HG03108 (cell line): ENCODE results near the gene JSRP1.
A peak's percentile ranks its signal among the peaks of the same experiment; 100 is the strongest.

Experiments
- ATAC-seq: cut with Tn5 transposase; IDR thresholded peaks from one replicate; pipeline ENCODE4 v1.9.1; 2021; ENCODE audit warnings: moderate library complexity; ENCODE audit not compliant: unreplicated experiment

JSRP1 gene

DNA sequence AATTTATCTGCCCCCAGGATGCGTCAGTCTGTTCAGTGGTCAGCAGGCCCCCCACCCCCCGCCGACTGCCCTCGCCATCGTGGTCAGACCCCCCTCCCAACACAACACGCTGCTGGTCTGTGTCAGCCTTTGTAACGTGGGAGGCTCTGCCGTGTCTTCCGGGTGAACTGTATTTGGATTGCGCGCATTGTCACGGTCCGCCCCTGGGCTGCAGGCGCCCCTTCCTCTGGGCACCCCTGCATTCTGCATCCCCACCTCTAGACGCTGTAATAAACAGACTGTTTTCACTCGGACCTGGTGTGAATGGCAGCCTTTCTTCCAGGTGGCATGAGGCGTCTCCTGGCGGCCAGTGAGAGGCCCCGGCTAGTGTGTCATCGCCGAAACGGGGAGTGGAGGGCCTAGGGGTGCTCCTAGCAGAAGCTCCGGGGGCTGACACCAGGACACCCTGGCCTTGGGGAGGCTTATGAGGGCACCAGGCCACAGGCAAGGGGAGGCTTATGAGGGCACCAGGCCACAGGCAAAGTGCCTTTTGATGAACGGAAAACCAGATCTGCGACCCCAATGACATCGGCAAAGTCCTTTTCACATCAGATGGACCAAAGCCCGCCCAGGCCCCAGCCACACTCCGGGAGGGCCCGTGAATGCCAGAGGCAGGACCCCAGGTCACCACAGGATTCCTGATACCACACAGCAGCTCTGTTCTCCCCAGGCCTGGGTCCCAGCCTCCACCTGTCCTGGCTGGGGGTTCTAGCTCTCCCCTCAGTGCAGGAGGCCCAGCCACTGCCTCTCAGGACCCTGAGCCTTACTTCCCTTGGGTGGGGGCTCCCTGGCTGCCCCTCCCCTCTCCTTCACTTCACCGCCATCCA, 23.7 kb downstream of the JSRP1 start:
- ATAC-seq, result no peak

DNA sequence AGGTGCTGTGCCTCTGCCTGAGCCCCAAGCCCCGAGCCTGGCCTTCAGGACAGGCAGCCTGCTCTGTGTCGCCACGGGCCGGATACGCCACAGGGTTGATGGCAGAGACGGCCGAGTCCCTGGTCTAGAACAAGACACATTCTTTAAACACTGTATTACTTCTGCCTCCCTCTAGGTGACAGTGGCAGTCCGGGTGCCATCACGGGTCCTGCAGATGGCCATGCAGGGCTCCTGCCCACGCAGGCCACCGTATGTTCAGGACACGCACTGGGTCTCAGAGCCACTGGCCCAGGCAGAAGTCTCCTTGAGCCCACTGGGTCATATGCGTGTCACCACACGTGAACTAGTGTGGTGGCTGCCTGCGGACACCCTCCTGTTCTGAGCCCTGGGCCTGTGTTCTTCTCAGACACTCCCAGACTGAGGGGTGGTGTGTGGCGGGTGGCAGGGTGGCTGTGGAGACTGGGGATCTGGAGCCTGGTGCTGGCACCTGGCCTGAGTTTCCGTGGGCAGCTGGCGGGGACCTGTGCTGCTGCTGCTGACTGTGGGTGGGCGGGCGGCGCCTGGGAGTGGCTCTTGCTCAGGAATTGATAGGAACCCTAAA, 24.5 kb downstream of the JSRP1 start:
- ATAC-seq, result no peak

DNA sequence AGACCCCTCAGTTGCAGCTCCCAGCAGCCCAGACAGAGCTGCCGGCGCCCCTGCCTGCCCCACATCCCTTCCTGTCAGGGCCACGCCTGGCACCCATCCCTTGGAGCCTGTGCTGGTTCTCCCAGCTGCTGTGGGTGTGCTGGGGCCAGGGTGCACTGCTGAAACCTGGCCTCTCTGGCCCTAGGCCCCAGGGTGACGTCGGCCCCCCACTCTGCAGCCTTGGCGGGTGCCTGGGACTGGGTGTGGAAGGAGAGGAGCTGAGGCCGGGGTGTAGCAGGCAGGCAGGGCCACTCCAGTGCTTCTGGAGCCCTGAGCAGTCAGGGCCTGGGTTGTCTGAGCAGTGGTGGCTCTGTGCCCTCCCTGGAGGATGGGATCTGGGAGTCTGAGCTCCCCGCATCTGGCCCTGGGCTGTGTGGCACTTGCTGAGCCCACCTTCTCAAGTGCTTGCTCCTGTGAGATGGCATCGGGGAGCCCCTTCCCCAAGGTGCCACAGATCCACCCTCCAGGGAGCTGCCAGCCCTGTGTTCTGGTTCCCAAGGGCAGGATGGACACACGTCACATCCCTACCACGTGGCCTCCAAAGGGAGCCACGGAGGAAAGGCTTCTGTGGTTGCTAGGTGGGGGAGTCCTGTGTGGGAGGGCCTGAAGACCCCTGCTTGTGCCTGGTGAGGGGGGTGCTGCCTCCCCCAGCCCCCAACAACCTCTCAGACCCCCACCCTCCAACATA, 25.2 kb downstream of the JSRP1 start:
- ATAC-seq, result no peak

DNA sequence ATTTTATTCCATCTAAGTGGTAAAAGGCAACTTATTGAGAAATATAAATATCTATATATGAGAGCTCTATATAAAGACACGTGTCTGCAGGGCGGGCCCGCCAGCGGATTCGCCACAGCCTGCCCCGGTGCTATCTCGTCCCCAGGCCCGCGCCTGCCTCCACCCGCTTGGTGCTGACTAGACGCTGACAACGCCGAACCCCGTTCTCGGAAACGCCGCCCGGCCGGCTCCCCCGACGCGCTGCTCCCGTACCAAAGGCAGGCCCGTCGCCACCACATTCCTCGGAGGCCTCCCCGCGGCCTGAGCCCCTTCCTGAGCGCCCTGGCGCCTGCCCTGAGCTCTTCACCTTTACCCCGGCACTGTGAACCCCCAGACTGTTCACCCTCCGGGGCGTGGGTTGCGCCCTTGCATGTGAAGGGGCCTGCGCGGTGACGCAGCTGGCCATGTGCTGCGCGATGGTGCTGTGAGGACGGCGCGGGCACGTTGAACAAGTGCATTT, 26.1 kb downstream of the JSRP1 start:
- no peak for ATAC-seq

DNA sequence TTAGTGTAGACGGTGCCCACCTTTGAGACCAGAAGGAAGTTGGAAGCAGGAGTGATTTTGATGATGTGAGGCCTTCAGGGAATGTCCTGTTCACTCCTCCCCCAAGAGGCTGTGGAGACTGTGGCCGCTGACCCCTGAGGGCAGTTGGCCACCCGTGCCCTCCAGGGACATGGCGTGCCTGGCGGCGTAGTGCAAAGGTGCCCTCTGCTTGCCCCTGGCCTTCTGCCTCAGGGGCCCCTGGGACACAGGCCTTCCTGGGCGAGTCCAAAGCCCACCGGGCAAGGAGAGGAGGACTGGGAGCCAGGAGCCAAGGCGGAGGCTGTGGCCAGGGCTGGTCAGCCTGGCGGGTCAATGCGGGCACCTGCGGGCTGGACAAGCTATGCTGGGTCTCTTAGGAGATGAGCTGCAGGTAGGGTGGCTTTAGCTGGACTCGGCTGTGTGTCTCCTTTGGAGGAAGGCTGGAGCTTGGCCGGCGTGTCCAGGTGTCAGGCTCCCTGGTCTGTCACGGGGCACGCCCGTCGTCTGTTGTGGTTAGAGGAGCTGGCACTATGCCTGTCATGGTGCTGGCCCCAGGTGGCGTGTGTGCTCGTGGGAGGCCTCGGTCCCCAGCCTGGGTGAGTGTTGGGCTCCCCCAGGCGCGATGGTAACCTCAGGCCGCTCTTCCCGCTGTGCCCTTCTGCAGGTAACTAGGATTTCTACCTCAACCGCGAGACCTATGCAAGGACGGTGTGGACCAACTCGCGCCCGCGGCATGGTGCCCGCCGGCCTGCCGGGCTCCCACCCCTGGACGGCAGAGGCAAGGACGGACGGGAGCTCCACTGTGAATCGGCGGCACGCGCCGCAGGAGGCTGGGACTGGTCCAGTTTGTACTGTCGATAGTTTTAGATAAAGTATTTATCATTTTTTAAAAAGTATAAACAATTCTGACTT, 26.8 kb downstream of the JSRP1 start:
- no peak for ATAC-seq

DNA sequence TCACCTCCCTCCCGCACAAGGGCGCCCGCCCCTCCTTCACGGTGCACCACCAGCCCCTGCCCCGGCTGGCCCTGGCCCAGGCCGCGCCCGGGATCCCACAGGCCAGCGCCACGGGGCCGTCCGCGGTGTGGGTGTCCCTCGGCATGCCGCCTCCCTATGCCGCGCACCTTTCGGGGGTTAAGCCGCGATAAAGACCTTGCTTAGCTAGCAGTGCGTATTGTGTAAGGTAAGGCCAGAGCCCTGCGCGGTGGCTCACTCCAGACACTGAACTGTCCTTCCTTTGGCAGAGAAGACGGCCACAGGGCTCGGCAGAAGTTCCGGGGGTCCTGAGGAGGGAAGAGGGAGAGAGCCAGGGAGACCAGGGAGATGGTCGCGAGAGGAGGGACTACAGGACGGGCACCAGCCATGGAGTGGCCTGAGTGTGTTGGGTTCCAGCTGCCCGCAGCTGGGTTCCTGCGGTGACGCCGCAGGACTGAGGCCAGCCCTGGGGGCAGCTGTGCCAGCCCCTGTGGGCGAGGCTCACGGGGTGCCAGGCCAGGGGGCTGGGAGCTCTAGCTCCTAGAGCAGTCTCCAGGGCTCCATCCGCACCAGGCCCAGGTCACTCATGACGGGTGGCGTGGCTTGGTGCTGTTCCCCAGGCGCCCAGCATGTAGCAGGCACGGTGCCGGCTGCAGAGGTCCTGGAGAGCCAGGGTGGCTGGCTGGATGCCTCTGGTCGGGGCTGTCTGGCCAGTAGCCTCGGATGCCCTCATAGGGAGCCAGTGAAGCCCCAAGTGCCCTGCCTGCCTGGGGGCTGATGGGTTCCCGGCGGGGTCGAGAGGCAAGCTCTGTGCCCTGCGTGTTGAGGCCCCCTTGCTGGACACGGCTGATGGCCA, 27.8 kb downstream of the JSRP1 start:
- ATAC-seq, result no peak

DNA sequence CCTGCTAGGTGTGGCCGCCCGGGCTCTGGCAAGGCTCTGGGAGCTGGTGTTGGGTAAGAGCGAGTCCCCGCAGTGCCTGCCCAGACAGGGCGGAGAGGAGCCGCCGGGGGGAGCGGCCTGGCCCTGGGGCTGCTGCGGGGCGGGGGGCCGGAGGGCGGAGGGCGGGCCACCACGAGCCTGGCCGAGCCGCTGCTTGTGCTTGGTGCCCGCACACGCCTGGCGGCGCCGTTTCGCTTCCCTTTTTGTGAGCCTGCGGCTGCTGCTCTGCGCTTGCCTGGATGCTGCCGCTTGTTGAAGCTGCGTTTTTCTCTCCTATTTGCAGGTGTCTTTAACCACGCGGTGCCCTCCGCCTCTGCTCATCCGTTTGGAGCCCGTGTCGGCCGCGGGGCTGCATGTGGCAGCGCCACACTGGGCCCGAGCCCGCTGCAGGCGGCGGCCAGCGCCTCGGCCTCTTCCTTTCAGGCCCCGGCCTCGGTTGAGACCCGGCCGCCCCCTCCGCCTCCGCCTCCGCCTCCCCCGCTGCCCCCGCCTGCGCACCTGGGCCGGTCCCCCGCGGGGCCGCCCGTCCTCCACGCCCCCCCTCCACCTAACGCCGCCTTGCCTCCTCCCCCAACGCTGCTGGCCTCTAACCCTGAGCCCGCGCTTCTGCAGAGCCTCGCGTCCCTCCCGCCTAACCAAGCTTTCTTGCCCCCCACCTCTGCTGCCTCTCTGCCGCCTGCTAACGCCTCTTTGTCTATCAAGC, 28.6 kb downstream of the JSRP1 start:
- no peak for ATAC-seq

DNA sequence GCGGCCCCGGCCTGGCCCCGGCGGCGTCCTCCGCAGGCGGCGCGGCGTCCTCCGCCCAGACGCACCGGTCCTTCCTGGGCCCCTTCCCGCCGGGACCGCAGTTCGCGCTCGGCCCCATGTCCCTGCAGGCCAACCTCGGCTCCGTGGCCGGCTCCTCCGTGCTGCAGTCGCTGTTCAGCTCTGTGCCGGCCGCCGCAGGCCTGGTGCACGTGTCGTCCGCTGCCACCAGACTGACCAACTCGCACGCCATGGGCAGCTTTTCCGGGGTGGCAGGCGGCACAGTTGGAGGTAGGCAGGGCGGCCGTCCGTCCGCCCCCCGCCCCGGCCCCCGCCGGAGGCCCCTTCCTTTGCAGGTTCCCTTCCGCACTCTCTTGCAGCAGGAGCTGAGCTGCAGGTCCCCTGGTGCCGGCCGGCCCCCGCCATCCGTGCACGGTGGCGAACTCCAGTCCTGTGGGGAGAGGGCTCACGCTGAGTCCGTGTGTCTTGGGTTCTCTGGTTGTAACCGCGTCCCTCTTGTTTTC, 29.3 kb downstream of the JSRP1 start:
- ATAC-seq, result no peak

DNA sequence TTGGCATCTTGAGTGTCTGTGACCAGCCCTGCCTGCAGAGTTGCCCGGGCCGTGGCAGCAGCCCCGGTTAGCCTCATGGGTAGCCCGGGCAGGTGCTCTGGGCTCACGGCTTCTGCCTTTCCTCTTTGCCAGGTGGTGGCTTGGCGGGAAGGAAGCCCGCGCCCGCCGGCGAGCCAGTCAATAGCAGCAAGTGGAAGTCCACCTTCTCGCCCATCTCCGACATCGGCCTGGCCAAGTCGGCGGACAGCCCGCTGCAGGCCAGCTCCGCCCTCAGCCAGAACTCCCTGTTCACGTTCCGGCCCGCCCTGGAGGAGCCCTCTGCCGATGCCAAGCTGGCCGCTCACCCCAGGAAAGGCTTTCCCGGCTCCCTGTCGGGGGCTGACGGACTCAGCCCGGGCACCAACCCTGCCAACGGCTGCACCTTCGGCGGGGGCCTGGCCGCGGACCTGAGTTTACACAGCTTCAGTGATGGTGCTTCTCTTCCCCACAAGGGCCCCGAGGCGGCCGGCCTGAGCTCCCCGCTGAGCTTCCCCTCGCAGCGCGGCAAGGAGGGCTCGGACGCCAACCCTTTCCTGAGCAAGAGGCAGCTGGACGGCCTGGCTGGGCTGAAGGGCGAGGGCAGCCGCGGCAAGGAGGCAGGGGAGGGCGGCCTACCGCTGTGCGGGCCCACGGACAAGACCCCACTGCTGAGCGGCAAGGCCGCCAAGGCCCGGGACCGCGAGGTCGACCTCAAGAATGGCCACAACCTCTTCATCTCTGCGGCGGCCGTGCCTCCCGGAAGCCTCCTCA, 30.0 kb downstream of the JSRP1 start:
- no peak for ATAC-seq

DNA sequence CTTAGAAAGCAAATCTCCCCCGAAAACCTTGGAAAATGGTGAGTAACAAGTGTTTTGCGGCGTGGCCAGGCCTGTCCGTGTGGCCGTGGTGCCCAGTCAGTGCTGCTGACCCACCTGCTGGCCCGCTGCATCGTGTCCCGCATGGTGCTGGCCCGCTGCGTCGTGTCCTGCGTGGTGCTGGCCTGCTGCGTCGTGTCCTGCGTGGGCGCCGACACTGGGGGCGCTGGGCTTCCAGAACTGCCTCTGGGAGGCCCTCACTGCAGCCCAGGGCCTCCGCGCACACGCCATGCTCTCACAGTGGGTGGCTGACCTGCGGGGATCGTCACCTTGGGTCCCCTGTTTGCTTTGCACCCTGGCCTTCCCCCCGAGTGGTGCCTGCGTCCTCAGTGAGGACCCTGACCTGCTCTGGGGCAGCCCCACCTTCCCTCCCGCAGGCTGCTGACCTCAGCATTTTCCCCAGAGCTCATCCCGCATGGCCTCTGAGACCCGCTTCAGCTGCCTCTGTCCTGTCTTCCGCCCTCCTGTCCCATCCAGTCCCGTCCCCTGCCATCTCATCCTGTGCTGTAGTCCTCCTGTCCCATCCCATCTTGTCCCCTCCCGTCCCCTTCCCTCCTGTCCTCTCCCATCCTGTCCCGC, 30.7 kb downstream of the JSRP1 start:
- ATAC-seq, result no peak

DNA sequence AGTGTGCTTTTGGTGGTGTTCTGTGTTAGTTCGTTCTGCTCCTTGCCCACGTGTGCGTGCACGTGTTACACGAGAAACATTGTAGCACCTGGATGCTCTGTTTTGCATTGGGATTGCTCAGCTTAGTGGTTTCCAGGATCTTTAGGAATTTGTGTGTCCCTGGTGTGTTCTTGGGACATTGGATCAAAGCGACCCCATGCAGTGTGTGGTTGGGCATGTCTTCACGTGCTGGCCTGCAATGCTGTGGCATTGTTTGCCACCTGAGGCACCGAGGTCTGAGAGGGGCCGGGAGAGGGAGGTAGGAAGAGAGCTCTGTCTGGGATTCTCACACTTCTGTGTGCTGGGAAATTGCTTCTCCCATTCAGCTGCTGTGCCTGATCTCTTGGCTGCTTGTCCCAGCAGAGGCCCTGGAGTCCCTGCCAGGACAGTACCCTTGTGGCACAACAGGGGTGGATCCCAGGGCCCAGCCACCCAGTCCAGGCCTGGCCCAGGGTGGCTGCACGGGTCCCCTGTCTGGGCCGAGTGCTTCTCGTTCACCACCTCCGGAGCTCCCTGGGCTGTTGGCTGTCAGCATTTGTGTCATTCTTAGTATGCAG, 31.4 kb downstream of the JSRP1 start:
- no peak for ATAC-seq

DNA sequence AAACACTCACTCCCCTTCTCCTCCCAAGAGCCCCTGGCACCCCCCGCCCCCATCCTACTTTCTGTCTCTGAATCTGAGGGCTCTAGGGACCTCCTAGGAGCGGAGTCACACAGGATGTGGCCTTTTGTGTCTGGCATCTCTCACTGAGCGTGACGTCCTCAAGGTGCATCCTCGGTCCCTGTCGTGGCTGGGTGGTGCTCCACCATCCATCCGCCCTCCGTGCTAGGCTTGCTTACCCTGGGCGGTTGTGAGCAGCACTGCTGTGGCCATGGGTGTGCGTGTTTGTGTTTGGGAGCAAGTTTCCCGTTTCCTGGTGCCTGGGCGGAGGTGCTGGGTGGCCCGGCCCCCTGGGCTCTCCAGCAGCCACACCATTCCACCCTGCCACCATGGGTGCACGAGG, 32.3 kb downstream of the JSRP1 start:
- ATAC-seq, result peak; percentile 47

DNA sequence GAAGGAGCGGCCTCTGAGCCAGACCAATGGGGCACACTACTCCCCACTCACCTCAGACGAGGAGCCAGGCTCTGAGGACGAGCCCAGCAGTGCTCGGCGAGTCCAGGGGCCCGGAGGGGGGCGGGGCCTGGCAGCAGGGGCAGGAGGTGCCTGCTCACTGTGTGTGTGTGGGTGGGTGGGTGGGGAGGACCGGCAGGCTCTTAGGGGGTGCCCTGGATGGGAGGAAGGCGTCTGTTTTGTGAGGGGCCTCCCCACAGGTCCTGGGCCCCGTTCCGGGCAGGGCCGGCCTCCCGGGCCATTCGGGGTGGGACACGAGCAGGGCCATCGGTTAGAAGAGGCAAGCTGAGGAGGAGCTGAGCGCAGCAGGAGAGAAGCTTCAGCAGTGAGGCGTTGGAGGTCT, 32.8 kb downstream of the JSRP1 start:
- no peak for ATAC-seq

DNA sequence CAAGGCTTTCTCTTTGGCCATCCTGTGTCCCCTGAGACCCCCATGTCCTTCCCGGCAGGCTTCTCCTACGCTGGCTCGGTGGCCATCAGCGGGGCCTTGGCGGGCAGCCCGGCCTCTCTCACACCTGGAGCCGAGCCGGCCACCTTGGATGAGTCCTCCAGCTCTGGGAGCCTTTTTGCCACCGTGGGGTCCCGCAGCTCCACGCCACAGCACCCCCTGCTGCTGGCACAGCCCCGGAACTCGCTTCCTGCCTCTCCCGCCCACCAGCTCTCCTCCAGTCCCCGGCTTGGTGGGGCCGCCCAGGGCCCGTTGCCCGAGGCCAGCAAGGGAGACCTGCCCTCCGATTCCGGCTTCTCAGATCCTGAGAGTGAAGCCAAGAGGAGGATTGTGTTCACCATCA, 34.3 kb downstream of the JSRP1 start:
- no peak for ATAC-seq

DNA sequence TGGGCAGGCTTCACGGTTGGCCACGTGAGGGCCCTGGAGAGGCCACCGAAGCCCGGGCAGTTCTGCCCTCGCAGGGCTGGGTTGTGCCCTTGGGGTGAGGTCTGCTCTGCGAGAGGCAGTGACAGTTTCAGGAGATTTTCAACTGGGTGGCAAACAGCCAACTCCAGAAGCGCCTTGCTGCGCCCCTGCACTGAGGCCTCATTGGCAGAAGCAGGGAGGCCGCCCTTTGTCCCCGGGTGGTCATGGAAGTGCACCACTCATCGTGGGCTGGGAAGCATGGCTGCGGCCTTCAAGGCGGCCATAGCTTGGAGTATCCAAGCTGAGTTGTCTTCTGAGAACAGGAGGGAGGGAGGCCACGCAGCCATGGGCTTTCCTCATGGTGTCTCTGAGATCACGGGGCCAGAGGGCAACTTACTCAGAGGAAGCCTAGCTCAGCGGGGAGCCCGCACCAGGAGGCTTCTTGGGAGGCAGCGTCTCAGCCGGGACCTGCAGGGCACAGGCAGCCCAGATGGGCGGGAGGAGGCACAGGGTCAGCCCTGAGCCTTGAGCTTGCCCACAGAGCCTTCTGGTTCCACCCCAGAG, 34.9 kb downstream of the JSRP1 start:
- ATAC-seq, result no peak

DNA sequence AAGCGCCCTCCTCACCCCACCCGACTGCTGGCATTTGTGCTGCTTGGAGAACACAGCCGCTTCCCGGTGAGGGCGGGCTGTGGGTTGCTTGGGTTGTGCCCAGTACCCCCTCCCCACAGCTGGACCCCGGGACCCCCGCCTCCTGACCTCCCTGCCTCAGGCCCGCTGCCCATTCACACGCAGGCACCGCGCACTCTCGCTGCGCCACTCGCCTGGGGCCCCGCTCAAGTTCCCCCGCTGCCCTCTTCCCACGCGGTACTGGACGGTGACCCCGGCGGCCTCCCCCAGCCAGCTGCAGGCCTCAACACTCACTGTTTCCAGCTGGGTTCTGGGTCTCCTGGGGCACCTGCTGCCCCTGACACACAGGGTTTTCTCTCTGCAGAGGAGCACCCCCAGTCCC, 36.5 kb downstream of the JSRP1 start:
- ATAC-seq, result no peak

DNA sequence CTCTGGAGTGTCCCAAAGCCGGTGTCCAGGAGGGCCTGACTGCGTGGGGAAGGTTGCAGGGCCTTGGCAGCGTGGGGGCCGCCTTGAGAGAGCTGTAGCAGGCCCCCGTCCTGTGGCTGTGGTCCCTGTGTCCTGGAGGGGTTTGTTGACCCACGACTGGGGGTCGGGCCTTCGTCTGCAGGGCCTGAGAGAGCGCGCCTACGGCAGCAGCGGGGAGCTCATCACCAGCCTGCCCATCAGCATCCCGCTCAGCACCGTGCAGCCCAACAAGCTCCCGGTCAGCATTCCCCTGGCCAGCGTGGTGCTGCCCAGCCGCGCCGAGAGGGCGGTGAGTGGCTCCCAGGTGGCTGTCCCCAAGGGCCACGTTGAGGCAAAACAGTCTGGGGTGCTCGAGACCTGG, 38.6 kb downstream of the JSRP1 start:
- ATAC-seq, result no peak
